GM12874 (cell line): ENCODE measurements around the gene GJB4.

Experiments
- TF ChIP-seq, protein P1 (sequence below): IDR thresholded peaks from 2 replicates; pipeline ENCODE4 v1.5.1; 2011; ENCODE audit warnings: low read depth, mild to moderate bottlenecking, control low read depth, low read length, moderate library complexity; ENCODE audit not compliant: insufficient read depth

Gene GJB4

DNA sequence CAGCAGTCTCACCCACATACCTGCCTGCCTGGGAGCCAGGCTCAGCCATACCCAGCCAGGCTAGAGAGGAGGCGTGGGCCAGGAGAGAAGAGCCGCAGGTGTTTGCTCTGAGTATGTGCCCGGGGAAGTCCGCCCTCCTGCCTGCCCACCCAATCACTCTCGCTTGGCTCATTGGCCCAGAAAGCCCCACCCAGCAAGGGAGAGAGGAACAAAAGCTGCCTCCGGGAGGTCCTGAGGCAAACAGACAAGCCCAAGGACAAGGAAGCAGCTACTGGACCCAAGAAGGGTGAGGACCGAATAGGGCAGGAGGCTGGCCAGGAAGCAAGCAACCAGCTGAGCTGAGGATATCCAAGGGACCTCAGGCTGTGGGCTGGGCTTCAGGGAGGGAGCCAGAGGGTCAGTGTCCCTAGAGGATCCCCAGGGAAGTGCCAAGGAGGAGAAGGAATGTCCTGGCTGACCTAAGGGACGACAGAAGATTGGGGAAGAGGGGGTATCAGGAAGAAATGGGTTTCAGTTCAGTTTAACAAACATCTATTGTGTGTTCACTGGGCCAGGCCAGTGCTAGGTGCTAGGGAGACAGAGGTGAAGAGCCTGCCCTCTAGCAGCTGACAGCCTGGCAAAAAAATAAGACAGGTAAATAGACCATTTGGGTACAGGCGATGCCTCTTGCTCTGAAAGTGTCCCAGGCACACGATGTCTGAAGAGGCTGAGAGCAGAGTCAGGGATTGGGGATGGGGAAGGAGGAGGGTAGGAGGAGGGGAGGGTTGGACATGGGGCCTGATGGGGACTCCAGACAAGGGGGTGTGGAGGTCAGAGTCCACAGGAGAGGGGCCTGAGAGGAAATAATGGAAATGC is at the start of gene GJB4:
GJB4 (plus strand) TSS at position 238 of the 855 bp plus-strand sequence. CDS start 1,515 bp downstream, outside the sequence.
- TF ChIP-seq, protein P1, sequence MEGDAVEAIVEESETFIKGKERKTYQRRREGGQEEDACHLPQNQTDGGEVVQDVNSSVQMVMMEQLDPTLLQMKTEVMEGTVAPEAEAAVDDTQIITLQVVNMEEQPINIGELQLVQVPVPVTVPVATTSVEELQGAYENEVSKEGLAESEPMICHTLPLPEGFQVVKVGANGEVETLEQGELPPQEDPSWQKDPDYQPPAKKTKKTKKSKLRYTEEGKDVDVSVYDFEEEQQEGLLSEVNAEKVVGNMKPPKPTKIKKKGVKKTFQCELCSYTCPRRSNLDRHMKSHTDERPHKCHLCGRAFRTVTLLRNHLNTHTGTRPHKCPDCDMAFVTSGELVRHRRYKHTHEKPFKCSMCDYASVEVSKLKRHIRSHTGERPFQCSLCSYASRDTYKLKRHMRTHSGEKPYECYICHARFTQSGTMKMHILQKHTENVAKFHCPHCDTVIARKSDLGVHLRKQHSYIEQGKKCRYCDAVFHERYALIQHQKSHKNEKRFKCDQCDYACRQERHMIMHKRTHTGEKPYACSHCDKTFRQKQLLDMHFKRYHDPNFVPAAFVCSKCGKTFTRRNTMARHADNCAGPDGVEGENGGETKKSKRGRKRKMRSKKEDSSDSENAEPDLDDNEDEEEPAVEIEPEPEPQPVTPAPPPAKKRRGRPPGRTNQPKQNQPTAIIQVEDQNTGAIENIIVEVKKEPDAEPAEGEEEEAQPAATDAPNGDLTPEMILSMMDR = no peak

DNA sequence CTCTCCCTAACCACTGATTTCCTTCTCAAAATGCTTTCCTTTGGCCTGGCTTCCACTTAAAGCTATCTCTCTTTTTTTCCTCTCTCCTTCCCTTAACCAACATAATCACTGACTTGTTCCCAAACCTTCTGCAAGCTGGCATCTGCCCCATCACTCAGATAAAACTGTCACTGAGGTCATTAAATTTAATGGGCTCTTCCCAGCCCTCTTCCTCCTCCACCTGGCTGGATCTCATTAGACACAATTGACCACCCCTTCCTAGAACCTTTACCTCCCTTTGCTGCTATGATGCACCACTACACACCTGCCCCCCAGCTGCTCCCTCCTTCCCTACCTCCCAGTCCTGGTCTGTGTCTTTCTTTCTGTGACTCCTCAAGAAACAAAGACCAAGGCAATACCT is 48.7 kb upstream of the GJB4 start:
- TF ChIP-seq, protein P1 = no peak

DNA sequence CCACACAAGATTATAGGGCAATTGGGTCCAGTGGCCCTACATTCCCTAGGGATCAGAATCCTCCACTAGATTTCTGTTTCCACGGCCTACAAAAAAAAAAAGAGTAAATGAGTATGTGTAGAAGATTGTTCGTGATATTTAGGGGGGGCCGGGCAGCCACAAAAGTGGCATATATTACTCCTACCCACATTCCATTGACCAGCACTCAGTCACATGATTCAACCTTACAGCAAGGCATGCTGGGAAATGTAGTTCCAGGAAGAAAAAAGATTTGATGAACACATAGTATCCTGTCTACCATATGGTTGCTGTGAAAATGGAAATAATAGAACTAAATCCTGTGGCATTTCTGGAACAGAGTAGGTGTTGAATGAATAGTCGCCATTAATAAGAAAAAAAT is 48.1 kb upstream of the GJB4 start:
- TF ChIP-seq, protein P1 = no peak

DNA sequence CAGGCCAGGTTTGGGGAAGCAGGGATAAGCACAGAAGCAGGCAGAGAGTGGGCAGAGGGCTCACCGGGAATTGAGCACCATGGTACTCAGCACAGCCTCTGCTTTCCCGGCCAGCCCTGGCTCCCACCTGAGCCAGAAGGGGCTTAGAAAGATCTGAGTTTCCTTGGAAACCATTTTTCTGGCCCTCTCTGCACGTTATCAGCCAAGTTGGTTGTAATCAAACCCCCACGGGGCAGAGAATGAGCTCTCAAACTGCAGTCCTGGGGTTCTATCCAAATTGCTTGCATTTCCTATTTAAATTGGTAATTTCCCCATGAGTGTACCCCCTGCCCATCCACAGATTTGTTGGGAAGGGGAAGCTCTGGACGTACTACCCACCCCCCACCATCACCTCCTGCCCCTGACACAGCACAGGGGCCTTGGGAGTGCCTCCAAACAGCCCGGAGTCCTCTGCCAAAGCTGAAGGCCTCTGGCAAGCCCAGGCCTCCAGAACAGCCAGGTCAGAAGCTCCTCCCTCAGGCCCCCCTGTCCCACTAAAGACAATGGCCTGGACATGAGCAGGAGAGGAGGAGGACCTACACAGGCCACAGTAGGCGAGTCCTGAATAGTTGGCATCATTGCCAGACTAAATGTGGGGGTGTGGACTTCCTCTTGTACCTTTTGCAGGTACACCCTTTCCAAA is 47.4 kb upstream of the GJB4 start:
- TF ChIP-seq, protein P1 = no peak

DNA sequence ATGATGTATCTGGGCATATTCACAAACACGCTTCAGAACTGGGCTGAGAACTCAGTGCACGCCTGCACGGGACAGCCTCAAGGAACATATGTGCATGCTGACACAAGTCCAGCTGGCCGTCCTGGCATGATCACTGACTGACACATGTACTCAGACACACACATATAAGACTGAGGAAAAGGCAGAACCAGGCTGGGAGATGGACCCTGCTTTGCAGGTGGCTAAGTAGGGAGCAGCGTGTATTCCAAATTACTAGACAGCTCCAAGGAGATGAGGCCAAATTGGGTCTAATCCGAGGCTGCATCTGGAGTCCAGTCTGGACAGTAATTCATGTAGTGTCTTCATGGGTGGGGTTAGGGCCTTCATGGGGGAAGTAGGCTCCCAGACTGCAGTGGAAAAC is 46.1 kb upstream of the GJB4 start:
- TF ChIP-seq, protein P1 = no peak

DNA sequence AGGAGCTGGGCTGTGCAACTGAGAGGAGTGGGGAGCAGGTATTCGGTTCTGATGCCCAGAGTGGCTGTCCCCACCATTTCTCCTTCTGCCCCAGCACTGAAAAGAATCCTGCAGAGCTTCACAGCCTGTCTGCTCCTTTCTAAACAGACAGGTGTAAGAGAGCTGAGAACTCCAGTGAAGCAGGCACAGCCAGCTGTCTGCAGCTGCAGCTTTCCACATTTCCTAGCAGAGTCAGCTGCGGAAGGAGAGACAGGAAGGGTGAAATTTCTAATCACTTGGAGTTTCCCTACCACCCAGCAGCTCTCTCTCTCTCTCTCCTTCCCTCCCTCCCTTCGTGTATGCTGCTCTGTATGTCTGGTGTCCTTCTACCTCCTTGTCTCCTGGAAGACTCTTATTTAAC is 45.2 kb upstream of the GJB4 start:
- TF ChIP-seq, protein P1 = no peak

DNA sequence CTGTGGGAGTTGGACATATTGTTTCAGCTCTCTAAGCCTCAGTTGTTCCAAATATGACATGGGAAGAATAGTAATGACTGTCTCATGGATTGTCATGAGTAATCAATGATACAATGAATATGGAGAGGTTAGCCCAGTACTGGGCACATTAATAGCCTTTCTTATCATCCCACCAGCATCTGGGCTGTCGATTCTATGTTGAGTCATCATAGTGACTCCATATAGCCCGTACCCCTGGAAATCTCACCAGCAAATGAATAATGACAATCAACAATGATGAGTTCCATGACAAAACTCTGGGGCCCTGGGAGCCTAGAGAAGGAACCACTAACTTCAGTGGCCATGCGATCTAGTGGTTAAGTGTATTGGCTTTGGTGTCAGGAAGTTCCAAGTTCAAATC is 44.4 kb upstream of the GJB4 start:
- TF ChIP-seq, protein P1 = no peak
